ENCODE results near the gene GDF7. TPM values are rescaled to one million over a fixed set of nuclear protein-coding genes. Genes with fewer than 3 reads are reported as not detected.

GDF7 gene
- total and polyA plus RNA-seq, 12 donors, result 0.10 to 1.2 (median 0.58) TPM

- DNase-seq (no peak), ATAC-seq (no peak)
- intact Hi-C loops (cut with DNase I), result loop anchor here in 4 of 10 donors (2.0 to 5.0 kb wide), 2 partner anchors 200 to 266 kb away; no protein-coding TSS in a partner anchor
- 95 to 96% methylated on average over 7 of the region's 7 CpGs for WGBS, 2 donors
- Histone ChIP-seq H3K4me3 (no peak overlapping the region), H3K27ac (no peak overlapping the region), H3K27me3 (no peaks in the 10 kb centered on the region), H3K4me1 (peaks cover 5 to 48% (median 31%) of the 10 kb centered on the region in 9 donors), H3K9me3 (no peaks in the 10 kb centered on the region), H3K36me3 (peaks cover 0 to 83% (median 20%) of the 10 kb centered on the region in 9 donors)
- no peak for TF ChIP-seq CTCF (IDR thresholded peaks at IDR 0.05)
These were observed 23.9 kb upstream of the GDF7 start for GRCh38 chr2:20643060-20643459.

- ATAC-seq, result no peak
- 68 to 74% methylated on average over 3 of the region's 3 CpGs for WGBS, 2 donors
- intact Hi-C loops (cut with DNase I), result loop anchor here in 4 of 10 donors (2.0 to 5.0 kb wide), 2 partner anchors 201 to 267 kb away; no protein-coding TSS in a partner anchor
- DNase-seq, result no peak
- no peak for TF ChIP-seq CTCF (IDR thresholded peaks at IDR 0.05)
- Histone ChIP-seq H3K4me3 (no peak overlapping the region), H3K27ac (no peak overlapping the region), H3K4me1 (peaks cover 0 to 52% (median 37%) of the 10 kb centered on the region in 9 donors), H3K27me3 (no peaks in the 10 kb centered on the region), H3K36me3 (peaks cover 0 to 76% (median 17%) of the 10 kb centered on the region in 9 donors), H3K9me3 (no peaks in the 10 kb centered on the region)
These were observed 23.1 kb upstream of the GDF7 start for GRCh38 chr2:20643826-20644225.

GRCh38 chr2:20645301-20645701 lies 21.6 kb upstream of the GDF7 start:
- no peak for ATAC-seq
- Histone ChIP-seq H3K27me3 (no peaks in the 10 kb centered on the region), H3K4me3 (no peak overlapping the region), H3K4me1 (peaks cover 3 to 56% (median 47%) of the 10 kb centered on the region in 9 donors), H3K9me3 (no peaks in the 10 kb centered on the region), H3K27ac (no peak overlapping the region), H3K36me3 (peaks cover 0 to 62% (median 17%) of the 10 kb centered on the region in 9 donors)
- WGBS, 2 donors, result 95 to 96% methylated on average over 14 of the region's 14 CpGs
- intact Hi-C loops (cut with DNase I), result no loop called here
- no peak for DNase-seq
- no peak for TF ChIP-seq CTCF (IDR thresholded peaks at IDR 0.05)

- intact Hi-C loops (cut with DNase I), result no loop called here
- Histone ChIP-seq H3K4me3 (no peak overlapping the region), H3K4me1 (peaks cover 3 to 54% (median 49%) of the 10 kb centered on the region in 9 donors), H3K9me3 (no peaks in the 10 kb centered on the region), H3K36me3 (peaks cover 0 to 57% (median 17%) of the 10 kb centered on the region in 9 donors), H3K27ac (no peak overlapping the region), H3K27me3 (no peaks in the 10 kb centered on the region)
- WGBS, 2 donors, result 86 to 90% methylated on average over 10 of the region's 10 CpGs
- no peak for TF ChIP-seq CTCF (IDR thresholded peaks at IDR 0.05)
- DNase-seq (no peak), ATAC-seq (no peak)
These were observed 21.2 kb upstream of the GDF7 start for GRCh38 chr2:20645761-20646160.
